Right lobe of liver (tissue), 4 donors: ENCODE measurements around the gene KCNQ1.

Source experiments
- CTCF ChIP-seq, 4 donors: fragments of 200-600 bp in 3 of 4; fragments of 450-650 bp in 1 of 4; IDR thresholded peaks; one replicate each; pipeline versions ENCODE4 v1.5.1 to v1.8.0; 2016 to 2022; ENCODE audit warnings: antibody characterized with exemption in 4 of 4, mild to moderate bottlenecking in 2 of 4
- POLR2A ChIP-seq: fragments of 450-650 bp; IDR thresholded peaks from one replicate; pipeline ENCODE4 v1.6.1; 2017; ENCODE audit warnings: antibody characterized with exemption, mild to moderate bottlenecking
- donor health status: DM: no; HTN: no; CAD: no.
- donor health status: DM: no; HTN: no; CAD: no.
- donor health status: DM: no; HTN: yes; CAD: no.

DNA sequence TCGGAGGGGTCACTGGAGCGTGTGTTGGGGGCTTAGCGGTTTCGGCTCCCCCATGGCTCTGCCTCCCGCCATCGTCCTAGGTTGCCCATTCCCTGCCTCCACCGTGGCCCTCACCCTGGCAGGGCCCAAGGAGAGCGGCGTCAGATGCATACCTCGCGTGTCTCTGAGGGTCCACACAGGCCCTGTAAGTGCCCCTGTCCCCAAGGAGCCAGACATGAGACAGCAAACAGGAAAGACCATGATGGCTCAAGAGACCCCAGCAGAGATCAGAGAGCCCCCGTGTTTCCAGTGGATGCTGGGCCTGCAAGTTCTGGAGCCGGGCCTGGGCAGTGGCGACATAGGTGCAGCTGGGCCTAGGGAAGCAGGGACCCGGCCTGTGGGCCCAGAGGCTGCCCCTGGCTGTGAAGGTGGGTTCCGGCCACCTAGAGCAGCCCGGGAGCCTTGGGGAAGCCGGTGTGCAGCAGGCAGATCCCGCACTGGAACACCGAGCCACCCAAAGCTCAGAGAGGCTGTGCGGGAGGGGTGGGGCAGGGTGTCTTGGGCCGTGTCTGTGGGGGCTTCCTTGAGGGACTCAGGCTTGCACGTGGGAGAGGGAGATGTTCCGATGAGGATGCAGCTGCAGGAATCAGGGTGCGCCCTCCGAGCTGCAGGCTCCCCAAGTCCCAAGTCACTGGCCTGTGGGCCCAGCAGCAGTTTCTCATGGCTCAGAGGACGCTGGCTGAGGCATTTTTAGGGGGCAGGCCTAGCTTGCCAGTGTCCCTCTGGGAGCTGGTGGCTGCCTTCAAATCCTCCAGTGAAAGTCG is 128.6 kb downstream of the KCNQ1 start:
- TF ChIP-seq CTCF (IDR thresholded peaks at IDR 0.05) (no peak), POLR2A (no peak)
